ENCODE measurements around the gene GGA3. TPM values are rescaled to one million over a fixed set of nuclear protein-coding genes. Genes with fewer than 3 reads are reported as not detected.

GGA3 gene
- total RNA-seq, 1 donor from 2014 or later = 84.6 TPM

GRCh38 chr17:75277664-75278071 is 16.3 kb upstream of the GGA3 start:
- Histone ChIP-seq H3K36me3 (peaks cover 10 to 15% of the 10 kb centered on the region in 2 donors), H3K27me3 (no peaks in the 10 kb centered on the region), H3K4me1 (peaks cover 0 to 3% of the 10 kb centered on the region in 2 donors), H3K4me3 (no peak overlapping the region), H3K9me3 (no peaks in the 10 kb centered on the region), H3K27ac (no peak overlapping the region)
- TF ChIP-seq CTCF (IDR thresholded peaks at IDR 0.05) = no peak
- no peak for DNase-seq (ENCODE audit: low spot score in 2 of 2)
- intact Hi-C loops (cut with DNase I) = no loop called here

DNA sequence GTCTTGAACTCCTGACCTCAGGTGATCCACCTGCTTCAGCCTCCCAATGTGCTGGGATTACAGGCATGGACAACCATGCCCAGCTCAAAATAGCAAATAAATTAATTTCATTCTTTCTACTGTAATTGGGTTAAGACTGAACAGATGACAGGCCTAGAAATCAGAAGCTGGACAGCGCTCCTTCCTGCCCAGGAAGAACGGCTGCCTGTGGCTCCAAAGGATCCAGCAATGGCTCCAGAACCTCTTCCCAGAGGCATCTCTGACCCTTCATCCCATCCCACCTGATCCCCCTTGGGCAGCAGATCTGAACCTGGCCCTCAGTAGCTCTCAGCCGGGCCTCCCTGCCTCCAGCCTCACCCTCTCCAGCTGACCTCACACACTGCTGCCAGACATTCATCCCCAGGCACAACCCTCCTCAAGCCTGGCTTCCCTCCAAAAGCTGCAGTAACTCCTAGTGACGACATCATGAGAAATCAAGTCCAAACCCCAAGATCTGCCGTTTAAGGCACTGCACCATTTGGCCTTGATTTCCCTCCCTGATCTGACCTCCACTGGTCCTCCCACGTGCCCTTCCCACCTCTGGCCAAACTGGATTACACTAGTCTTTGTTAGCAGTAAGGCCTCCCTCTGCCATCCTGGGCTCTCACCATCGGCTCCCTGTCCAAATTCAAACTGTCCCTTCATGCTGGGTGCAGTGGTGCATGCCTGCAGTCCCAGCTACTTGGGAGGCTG is 12.7 kb upstream of the GGA3 start:
- H3K27me3 ChIP-seq = no peaks in the 10 kb centered on the region
- peaks cover 15 to 22% of the 10 kb centered on the region in 2 donors for H3K4me1 ChIP-seq
- H3K27ac ChIP-seq = no peak overlapping the region
- no peaks in the 10 kb centered on the region for H3K9me3 ChIP-seq
- H3K36me3 ChIP-seq = no peaks in the 10 kb centered on the region
- no peak overlapping the region for H3K4me3 ChIP-seq
- TF ChIP-seq CTCF (IDR thresholded peaks at IDR 0.05) = no peak
- no peak for DNase-seq (ENCODE audit: low spot score in 2 of 2)
- intact Hi-C loops (cut with DNase I) = loop anchor here (5.0 kb wide), 2 partner anchors 133 to 162 kb away; partner anchors contain the start of gene GRB2

DNA sequence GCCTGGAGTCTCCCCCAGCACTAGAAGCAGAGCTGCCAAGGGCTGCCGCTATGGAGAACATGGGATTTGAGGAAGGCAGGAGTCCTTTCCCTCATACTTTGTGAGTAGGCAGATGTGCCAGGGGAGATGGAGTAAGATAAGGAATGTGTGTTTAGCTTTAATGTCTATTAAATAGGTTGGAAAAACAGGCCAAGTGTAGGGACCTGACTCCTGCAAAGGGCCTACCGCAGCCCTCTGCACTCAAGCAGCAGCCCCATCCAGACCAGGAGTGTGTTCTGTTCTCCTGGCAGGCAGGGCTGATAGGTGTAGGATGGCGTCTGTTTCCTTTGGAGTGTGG is 11.4 kb upstream of the GGA3 start:
- H3K27me3 ChIP-seq = no peaks in the 10 kb centered on the region
- no peak for TF ChIP-seq CTCF (IDR thresholded peaks at IDR 0.05)
- DNase-seq (ENCODE audit: low spot score in 2 of 2) = no peak
- H3K27ac ChIP-seq = peak overlapping the region in 1 of 2 donors; percentile 1
- peak overlapping the region in 1 of 2 donors; percentile 95 for H3K4me3 ChIP-seq
- intact Hi-C loops (cut with DNase I) = loop anchor here (5.0 kb wide), 2 partner anchors 134 to 161 kb away; partner anchors contain the start of gene GRB2
- no peaks in the 10 kb centered on the region for H3K9me3 ChIP-seq
- no peaks in the 10 kb centered on the region for H3K36me3 ChIP-seq
- H3K4me1 ChIP-seq = peaks cover 15 to 22% of the 10 kb centered on the region in 2 donors

GRCh38 chr17:75271955-75272847 is 10.8 kb upstream of the GGA3 start:
- H3K4me3 ChIP-seq = peak overlapping the region; percentile 75 to 95
- no peak for DNase-seq (ENCODE audit: low spot score in 2 of 2)

More at GRCh38 chr17:75271955-75272847, 10.8 kb upstream of the GGA3 start:
- H3K36me3 ChIP-seq = no peaks in the 10 kb centered on the region
- no peaks in the 10 kb centered on the region for H3K27me3 ChIP-seq
- peaks cover 15 to 22% of the 10 kb centered on the region in 2 donors for H3K4me1 ChIP-seq
- no peak for TF ChIP-seq CTCF (IDR thresholded peaks at IDR 0.05)
- peak overlapping the region; percentile 89 to 99 for H3K27ac ChIP-seq
- no peaks in the 10 kb centered on the region for H3K9me3 ChIP-seq
- intact Hi-C loops (cut with DNase I) = loop anchor here (1.0 to 5.0 kb wide), 3 partner anchors 17 to 160 kb away; partner anchors contain the start of genes GRB2 and SLC25A19
